GM21786 (cell line): ENCODE measurements around the gene DZIP1L.
"Not testable (repeated sequence)": the region's sequence is repeated elsewhere in the genome, so short reads cannot be mapped to it uniquely, and the experiment has no call there.

Source experiments
- ATAC-seq: cut with Tn5 transposase; IDR thresholded peaks from one replicate; pipeline ENCODE4 v1.9.1; 2021; ENCODE audit not compliant: unreplicated experiment

Gene DZIP1L

DNA sequence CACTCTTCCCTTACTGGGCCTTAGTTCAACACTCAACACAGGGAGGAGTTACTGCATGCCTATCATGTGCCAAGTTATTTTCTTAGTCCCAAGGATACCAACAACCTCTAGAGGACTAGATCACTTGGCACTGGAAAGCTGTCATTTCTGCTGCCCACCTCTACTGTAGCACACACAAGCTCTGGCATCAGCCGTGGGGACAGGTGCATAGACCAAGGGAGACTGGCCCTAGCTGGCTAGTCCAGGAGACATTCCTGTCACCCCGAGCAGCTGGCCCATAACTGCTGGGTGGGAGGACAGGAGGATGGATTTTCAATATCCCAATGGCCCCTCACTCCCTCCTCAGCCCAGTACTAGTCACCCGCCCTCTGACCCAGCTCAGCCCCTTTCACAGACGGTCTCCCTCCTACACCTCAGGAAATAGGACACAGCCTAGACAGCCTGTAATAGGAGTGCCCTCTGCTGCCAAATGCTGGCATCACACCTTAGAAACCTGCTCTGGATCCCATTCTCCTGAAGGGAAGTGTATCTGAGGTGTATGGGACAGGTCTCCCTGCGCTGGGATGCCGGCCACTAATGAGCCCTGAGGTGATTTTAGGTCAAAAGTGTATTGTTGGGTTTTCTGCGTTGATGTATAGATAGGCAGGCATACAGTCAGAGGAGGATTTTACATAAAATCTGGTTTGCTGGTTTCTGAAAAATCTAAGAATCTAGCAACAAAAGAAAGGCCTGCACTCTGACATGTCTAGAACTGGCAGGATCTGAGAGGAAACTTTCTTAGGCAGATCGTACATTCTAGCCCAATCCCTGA is 3.4 kb upstream of the DZIP1L start:
- peak; percentile 83 for ATAC-seq

DNA sequence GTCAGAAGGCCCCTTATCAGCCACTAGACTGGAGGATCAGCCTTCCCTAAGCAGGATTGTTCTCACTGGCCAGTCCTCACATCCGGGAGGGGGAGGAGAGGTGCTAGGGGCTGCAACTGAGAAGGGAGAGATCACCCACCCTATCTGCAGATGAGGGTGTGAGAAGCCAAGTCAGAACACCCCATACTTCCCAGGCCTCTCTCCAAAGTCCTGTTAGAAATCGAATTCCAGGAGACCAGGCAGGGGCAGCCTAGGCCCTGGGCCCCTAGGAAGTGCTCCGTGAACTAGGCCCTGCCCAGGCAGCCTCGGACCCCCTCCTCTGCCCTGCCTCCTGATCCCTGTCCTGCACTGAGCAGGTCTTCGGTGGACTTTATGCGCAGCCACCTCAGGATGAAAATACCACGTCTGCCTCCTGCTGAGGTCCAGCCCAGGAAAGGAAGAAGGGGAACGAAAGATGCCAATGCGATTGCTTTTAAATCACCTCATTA is 933 bp downstream of the DZIP1L start:
- no peak for ATAC-seq

DNA sequence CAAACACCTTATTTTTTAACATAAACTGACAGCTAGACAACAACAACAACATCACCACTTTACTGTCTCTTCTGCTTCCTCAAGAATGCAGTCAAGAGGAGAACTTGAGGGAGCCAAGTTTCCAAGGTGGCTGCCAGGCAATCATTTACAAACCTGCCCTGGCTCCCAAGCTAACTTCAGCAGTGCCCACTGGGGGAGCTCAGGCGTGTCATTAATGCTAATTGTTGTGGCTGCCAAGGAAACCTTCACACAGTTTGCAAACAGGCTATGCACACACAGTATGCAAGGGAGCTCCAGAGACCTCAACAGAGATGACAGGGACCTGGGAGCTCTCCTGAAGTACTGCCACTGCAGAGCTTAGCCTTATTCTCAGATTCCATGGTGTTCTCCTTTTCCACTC is 2.1 kb downstream of the DZIP1L start:
- no peak for ATAC-seq

DNA sequence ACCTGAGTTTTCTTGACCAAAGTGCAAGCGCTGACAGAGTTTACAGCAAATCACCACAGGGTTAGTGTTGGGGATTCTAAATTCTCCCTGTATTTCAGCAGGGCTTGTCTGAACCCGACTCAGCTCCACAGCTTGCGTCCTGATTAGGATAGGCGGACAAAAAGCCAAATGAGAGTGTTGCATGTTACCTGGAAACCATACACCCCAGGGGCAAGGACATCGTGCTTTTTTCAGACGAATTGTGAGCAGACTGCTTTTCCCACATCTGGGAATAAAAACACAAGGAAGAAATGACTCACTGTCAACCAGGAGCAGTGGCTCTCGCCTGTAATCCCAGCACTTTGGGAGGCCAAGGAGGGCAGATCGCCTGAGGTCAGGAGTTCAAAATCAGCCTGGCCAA is 3.0 kb downstream of the DZIP1L start:
- no peak for ATAC-seq

DNA sequence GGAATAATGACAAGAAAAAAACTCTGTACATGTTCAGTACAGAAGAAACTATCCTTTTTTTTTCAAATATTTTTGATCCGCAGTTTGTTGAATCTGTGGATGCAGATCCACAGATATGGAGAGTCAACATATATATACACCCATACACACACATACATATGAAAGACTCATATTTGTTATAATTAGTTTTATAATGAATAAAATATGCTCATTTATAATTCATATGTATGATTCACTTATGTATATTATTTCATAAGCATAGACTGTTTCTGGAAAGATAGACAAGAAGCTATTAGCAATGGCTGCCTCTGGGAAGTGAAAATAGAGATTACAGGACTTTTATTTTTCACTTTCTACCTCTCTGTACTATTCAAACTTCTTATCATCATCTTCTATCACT is 9.8 kb downstream of the DZIP1L start:
- ATAC-seq = no peak

DNA sequence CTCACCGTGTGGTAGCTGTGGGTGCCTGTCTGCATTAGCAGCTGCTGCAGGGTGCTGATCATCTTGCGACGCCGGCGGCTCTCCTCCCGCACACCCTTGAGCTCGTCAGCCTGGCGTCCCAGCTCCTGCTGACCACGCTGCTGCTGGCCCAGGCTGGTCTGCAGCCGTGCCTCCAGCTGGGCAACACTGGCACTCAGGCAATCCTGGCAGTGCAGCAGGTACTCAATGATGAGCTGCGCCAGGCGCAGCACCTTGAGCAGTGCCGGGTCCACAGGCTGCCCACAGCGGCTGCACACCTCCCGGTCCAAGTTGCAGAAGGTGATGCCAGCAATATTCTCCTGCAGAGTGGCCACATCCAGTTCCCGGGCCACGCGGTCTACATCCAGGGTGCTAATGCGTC is 11.9 kb downstream of the DZIP1L start:
- ATAC-seq = no peak

DNA sequence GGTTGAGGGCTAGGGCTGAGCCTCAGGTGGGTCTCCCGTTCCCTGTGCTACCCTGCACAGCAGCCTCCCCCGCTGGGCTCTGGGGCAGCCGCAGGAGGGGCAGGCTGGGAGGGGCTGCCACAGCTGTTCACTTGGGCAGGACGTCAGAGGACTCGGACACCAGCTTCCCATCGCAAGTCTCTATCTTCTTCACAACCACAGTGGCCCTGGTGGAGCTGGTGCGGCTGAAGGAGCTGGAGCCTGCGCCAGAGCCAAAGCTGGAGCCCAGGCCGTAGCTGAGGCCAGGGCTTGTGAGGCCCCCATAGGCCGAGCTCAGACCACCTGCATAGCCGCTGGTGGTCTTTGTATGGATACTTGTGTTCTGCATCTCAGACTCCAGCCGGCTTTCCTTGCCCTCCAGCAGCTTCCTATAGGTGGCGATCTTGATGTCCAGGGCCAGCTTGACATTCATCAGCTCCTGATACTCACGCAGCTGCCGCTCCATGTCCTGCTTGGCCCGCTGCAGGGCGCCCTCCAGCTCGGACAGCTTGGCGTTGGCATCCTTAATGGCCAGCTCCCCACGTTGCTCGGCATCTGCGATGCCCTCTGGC is 14.0 kb downstream of the DZIP1L start:
- not testable (repeated sequence) for ATAC-seq

DNA sequence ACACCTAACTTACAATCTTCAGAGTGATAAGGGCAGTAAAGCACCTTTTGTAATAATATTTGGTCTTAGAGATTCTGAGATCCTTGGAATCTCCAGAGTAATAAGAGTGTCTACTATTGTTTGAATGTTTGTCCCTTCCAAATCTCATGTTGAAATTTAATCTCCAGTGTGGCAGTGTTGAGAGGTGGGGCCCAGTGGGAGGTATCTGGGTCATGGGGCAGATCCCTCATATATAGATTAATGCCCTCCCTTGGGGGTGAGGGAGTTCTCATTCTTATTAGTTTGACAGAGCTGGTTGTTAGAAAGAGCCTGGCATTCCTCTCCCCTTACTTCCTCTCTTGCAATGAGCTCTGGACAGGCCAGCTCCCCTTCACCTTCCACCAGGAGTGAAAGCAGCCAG is 16.0 kb downstream of the DZIP1L start:
- ATAC-seq = no peak

DNA sequence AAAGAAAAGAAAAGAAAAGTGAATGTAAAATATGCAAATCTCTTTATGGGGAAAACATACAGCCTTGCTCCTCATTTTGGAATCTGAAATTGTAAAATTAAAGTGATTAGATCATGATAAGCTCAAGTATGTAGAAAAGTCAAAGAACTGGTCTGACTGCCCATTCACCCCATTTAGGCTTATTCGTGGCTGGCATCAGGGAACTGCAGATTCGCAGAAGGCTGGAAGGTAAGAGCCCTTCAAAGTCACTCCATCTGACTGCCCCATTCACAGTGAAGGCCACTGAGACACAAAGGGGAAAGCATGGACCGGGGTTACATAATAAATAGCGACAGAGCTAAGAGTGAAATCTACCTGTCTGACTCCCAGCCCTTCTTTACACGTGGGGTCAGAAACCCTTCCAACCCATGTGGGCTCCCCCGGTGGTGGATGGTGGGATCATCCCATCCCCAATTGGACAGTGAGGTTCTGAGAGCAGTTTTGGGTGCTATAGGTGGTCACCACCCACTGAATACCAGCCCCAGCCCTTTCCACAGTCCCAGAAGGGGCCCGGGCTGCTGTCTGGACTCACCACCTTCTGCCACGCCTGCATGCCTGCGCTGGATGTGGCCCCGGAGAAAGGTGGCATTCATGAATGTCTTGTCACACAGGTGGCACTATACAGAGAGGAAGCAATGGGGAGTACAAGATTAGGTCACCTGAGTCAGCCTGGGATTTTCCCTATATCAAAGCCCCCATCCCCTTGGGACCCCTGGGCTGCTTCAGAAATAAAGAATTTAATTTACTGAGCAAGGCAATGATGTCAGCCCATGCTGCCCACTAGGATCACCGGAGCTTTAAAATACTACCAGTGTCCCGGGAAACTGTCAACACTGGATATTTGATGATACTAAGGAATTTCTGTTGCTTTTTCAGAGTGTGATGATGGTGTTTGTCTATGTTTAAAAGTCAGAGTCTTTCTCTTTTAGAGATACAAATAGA is 17.9 kb downstream of the DZIP1L start:
- no peak for ATAC-seq

DNA sequence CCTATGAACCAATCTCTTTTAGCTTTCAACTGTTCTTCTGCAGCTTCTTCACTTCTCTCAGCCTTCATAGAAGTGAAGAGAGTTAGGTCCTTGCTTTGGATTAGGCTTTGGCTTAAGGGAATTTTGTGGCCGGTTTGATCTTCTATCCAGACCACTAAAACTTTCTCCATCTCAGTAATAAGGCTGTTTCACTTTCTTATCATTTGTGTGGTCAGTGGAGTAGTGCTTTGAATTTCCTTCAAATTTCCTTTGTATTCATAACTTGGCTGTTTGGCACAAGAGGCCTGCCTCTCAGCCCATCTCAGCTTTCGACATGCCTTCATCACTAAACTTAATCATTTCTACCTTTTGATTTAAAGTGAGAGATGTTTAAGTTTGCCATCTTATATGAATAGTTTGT is 21.7 kb downstream of the DZIP1L start:
- no peak for ATAC-seq

DNA sequence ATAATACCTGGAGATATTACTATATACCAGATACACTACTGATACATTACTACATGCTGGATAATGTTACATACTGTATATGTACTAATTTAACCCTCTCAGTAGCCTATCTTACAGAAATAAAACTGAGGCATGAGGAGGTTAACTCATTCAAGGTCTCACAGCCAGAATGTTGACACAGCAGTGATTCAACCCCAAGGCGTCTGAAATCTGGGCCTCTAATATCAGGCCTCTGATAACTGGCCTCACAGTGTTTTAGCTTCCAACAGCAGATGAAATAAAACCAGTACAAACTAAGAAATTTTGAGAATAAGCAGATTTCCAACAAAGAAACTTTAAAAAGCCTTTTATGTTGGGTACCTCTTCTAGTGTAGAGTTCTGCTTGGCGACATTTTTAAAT is 23.4 kb downstream of the DZIP1L start:
- no peak for ATAC-seq

DNA sequence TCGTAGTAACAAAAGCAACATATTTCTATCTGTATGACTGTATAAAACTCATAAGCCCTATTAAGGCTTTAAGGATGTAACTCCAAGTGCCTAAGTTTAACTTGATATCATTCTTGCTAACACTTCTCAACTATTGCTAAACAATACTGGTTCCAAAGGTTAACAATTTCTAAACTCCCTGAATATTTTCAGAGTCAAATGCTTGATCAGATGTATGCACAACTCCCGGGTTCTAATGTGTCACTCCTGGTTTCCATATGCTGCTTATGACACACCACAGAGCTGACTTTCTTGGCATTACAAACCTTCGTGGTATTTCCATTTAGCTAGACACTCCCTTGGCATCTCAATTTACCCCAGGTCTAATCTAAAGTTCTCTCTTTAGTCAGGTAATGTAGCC is 26.3 kb downstream of the DZIP1L start:
- ATAC-seq = no peak

DNA sequence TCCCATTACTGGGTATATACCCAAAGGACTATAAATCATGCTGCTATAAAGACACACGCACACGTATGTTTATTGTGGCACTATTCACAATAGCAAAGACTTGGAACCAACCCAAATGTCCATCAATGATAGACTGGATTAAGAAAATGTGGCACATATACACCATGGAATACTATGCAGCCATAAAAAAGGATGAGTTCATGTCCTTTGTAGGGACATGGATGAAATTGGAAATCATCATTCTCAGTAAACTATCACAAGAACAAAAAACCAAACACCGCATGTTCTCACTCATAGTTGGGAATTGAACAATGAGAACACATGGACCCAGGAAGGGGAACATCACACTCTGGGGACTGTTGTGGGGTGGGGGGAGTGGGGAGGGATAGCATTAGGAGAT is 29.7 kb downstream of the DZIP1L start:
- ATAC-seq = not testable (repeated sequence)

DNA sequence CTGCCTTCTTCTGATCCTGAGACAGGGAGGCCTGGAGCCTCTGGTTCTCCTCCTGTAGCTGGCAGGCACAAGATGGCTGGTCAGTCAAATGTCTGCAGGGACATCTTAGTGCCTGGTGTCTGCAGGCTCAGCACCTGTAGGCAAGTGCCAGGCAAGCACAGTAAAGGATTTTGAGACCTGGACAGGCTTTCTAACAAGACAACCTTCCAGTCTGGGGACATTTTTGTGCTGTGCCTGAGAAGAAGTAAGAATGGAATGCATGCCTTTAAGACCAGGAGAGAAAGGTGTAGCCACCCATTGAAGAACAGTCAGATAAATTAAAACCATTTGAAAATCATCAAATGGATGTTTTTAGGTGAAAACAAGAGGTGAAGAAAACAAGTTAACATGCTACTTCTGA is 31.2 kb downstream of the DZIP1L start:
- no peak for ATAC-seq

DNA sequence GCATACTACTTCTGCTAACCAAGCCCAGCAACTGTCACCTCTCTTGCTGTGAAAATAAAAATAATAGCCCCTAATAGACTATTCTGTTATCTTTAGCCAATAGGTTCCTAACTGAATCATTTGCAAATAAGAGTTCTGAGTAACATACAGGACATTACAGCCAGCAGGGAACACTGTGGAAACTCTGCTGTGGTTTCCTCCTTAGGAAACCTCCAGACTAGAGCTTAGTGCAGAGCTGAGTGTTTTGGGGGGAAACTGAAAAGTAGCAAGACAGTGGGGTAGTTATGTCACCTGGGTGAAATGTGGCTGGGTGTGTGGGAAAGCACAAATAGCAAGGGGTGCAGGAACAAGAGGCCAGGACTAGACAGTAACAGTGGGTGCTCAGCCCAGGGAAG is 32.4 kb downstream of the DZIP1L start:
- ATAC-seq = no peak

DNA sequence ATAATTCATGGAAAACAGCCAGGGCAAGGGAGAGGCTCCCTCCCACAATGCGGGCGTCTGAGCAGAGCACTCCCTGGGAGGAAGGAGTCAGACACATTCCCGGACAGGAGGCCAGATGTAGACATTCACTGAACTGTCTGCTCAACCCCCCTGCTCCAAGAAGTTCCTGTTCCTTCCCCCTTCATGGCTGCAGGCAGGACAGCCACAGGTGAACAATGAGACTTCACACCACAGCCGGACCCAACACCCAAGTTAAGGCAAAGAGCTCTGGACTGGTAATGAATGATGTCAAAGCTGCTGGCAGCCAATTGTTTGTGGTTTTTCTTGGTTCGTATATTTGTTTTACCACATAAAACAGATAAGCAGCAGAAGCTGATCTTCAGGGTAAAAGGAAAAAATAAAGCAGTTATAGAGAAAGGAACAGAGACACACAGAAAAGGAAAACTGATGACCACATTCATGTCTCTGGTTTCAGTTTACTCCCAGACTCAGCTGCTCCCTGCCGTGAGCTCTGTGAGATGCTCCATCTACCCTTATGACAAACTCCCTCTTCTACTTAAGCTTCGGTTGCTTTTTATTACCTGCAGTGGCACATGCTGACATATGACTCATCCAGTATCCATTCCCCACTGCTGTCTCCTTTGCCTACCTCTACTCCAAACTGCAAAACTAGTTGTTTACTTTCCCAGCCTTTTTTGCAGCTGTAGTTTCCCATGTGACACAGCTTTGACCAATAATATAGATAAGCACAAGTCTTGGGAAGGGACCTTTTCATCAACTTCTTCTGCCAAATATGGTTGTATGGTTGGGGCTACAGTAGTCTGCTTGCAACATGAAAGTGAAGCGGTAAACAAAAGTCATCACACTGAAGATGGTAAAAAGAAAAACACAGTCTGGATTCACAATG is 33.1 kb downstream of the DZIP1L start:
- no peak for ATAC-seq

DNA sequence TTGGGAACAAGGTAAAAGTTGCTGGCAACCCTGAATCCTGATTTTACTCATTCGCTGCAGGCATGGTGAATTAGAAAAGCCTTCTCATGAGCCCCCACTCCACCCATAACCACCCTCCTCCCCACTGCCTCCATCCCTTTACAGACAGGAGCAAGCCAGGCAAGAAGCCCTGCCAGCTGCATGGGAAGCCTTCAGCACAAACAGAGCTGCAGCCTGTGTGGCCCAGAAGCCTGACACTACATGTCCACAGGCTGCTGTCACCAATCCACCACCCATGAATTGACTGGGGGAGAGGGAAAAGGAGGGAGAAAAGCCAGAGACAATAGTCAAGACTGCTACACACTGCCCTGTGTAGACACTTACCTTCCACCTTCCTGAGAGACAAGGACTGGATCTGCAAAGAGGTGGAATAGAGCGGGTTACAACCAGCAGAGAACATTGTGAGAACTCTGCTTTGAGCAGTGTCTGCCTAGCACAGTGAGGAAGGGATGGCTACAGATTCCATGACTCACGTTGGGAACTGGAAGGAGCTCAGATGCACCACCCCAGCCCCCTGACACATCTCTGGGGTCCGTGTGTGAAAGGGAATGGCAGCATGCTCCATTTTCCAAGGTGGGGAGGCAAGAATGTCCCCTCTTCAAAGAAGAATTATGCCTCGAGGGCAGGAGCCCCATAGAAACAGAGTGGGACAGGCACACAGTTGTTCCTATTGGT is 33.9 kb downstream of the DZIP1L start:
- ATAC-seq = no peak

DNA sequence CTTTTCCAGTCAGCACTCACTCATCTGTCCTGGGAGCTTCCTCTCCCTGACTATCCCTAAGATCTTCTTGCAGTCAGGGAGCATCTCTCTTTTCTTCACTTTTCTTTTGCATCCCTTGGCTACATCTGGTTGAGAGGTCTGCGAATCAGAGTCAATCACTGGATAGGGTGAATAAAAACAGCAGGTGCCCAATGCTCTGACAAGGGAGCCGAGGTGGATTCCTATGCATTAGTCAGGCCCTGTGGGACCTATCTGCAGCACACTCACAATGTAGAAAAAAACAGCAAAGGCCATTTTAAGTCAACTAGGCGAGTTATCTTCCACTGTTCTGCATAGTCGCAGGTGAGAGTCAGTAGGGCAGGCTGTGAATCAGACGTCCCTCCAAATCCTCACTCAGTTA is 35.5 kb downstream of the DZIP1L start:
- ATAC-seq = no peak

DNA sequence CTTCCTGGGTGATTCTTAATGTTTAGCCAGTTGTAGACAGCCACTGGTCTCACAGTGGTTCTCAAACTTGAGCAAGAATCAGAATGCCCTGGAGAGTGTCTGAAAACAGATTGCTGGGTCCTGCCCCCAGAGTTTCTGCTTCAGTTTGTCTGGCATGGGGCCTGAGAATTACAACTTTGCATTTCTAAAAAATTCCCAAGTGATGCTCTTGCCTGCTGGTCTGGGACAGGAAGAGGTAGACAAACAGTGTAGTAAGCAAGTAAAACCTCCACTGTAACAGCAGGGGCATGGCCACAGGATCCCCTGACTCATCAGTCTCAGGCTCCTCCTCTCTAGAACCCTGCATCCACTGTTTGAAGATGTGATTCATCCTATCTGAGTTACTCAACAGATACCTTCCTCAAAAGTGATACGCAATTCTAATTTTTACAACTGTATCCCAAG is 36.5 kb downstream of the DZIP1L start:
- no peak for ATAC-seq

DNA sequence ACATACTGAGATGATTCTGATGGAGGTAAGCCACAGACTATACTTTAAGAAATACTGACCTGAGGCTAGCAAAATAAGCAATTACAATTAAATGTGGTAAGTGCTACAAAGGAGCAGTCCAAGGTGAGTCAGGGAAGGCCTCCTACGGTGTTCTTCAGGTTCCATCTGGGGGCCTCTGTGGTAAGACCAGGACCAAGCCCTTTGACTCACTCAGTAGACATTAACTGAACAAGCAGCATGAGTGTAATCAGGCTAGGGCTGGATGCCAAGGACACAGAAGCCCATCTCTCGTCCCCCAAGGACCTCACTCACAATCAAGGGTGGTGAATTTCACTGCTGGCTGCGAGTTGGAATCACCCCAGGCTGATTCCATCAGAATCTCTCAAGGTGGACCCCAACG is 37.3 kb downstream of the DZIP1L start:
- no peak for ATAC-seq
